NCI-H69 (cell line): ENCODE measurements around the gene BSX.

Source experiments
- DNase-seq: peaks from one replicate; lab custom pipeline; 2025; lab: John Stamatoyannopoulos, UW

BSX gene

GRCh38 chr11:122981388-122982264 lies at the start of gene BSX:
TSS of gene BSX (minus strand) at chr11:122981834. CDS start at chr11:122981671, 163 bp downstream.
- DNase-seq = peak; percentile 80

GRCh38 chr11:123030517-123030916 lies 48.9 kb upstream of the BSX start:
- DNase-seq = no peak

- DNase-seq = peak; percentile 84
These were observed 39.3 kb upstream of the BSX start for GRCh38 chr11:123020968-123021367.

GRCh38 chr11:123018702-123019101 lies 37.1 kb upstream of the BSX start:
- no peak for DNase-seq

- peak; percentile 57 for DNase-seq
These were observed 29.9 kb upstream of the BSX start for GRCh38 chr11:123011510-123011909.

GRCh38 chr11:123006860-123007542 lies 25.4 kb upstream of the BSX start:
- DNase-seq = no peak

- no peak for DNase-seq
These were observed 19.1 kb upstream of the BSX start for GRCh38 chr11:123000721-123001120.

DNA sequence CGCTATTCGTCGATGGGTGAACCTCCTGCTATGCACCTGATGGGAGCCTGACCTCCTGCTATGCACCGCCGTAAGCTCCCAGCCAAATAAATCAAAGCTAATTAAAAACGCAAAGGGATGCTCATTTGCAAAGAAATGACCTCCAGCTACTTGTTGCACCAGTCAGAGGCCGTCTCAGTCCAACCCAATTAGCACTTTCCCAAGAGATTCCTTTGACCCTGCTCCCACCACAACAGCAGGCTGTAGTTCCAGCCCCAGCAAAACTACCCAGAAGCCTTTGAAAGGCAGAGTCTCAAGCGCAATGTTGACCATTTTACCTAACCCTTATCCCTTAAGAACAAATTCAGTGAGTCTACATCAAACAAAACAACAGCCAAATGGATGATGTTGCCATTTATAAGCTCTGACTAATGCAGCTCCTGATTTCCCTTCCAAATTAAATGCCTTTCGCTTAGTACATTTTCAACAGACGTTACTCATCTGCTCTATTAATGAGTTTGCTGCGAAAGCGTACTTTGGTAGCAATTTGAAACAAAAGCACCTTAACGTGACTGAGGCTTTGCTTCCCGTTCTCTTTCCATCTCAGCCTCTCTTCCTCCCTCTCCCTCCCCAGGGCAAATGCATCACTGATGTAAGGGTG lies 17.2 kb upstream of the BSX start:
- peak; percentile 49 for DNase-seq

- DNase-seq = peak; percentile 69
These were observed 13.9 kb upstream of the BSX start for GRCh38 chr11:122995526-122995925.

DNA sequence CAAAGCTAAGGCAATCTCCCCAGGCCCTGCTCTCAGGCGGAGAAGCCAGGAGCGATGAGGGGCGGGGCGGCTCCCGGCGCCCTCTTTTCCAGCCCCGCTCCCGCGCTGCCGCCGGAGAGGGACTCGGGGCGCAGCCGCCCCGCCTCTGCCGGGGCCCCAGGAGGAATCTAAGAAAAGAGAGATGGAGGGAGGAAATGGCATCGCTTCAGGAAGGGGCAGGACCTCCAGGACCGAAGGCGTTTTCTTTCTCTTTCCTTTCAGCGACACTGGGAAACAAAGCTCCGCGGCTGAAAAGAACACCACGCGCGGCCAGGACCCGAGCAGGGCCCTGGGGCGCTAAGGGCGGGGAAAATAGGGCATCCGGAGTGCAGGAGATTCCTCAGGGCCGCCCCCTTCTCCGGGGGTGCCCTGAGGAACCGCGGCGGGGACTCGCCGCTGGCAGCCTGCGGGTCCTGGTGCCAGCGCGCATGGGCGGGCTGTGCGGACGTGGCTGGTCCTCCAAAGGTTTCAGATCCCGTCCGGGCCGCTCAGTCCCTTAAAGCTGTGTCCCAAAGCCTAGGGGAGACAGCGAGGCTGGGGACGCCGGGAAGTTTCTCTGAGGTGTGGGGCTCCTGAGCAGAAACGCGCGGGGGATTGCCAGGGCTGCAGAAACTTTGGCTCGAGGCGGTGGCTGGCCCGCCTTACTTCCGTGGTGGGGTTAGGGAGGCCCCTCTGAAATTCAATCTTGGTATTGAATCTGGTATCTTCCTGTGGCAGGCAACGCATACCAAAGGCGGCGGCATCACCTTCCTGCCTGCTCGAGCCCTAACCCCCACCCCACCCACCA lies 2.8 kb upstream of the BSX start:
- peak; percentile 82 for DNase-seq

DNA sequence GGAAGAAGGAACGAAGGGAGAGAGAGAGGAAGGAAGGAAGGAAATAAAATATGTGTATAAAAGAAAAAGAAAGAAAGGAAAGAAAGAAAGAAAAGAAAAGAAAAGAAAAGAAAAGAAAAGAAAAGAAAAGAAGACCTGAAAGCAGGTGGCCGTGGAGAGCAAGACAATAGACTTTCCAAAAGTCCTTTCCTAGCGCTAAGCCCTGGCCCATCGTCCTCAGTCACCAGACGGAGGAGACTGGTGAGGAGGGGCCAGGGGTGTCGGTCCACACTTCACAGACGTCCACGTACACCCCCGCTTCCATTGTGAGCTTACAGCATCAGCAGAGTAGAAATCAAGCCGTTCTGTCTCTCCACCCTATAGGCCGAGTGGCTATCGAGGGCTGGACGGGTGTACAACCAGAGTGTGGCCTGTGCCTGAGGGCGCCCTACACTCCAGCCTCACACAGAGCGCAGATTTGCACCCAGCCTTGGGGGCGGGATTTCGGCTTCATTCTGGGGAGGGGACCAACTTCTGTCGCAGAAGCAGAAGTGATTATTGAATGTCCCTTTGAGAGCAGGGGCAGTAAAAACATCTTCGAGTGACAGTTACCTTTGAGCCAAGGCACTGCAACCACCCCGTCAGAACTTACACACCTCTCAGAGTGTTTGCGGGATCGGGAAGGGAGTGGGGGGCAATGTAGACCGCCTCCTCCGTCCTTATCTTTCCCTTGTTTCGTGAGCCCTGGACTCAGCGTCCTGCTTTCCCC lies 2.0 kb upstream of the BSX start:
- DNase-seq = peak; percentile 78

- no peak for DNase-seq
These were observed 1.6 kb downstream of the BSX start for GRCh38 chr11:122979815-122980595.

DNA sequence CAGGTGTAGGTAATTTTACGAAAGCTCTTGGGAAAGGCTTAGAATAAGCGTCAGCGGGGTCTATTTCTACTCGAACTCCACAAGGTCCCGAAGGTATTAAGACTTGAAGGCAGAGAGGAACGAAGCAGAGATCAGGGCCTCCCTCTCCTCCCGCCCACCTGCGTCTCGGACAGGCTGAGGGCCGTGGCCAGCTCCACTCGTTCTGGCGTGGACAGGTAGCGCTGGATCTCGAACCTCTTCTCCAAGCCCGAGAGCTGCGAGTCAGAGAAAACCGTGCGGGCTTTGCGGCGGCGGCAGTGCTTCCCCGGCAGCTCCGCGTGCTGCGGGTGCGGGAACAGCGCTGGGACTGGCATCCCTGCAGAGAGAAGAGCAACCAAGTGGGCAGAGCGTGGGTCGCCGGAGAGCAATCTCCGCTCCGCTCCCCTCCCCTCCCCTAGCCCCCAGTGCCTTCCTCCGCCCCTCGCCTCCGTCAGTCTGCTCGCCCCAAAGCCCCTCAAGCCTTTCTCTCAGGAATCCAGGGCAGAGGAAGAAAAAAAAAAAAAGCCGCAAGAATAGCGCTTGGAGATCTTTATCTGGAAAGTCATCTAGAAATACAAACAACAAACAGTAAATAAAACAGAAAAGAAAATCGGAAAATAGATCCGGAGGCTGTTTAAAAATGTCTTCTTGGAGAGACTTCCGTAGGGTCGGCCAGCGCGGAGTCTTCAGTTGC lies 2.4 kb downstream of the BSX start:
- DNase-seq = no peak

- no peak for DNase-seq
These were observed 3.4 kb downstream of the BSX start for GRCh38 chr11:122978299-122978620.

DNA sequence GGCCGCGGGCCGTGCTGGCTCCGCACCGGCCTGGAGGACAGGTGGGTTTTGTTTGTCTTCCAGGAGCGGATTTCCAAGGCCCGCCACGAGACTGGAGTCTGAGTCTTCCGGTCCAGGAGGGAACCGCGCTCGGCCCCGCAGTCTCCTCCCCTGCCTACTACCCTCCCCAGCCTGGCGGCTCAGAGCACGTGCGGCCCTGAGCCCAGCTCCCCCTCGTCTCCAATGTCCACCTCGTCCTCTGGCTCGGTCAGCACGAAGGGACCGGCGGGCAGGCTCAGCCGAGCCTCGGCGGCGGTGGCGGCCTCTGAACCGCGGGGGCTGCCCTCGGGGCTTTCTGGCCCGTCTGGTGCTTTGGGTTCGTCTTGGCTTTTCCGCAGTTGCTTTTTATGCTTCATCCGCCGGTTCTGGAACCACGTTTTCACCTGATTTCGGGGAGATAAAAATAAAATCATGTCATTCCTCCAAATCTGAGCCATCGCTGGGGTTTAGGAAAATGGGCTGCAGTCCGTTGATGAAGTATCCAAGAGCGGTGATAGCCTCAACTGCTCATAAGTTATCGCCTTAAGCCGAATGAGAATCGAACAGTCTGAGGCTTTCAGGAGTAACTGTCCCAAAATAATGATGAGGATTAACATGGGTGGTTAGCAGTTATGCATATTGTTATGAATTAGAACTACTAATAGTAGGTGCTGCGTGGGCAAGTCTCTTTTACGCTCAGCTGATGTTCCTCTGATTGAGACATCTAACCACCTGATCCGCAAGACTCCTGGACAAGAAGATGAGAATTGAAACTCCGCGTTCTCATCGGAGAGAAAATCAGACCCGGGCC lies 4.0 kb downstream of the BSX start:
- no peak for DNase-seq

- DNase-seq = no peak
These were observed 4.7 kb downstream of the BSX start for GRCh38 chr11:122976734-122977469.

- no peak for DNase-seq
These were observed 5.4 kb downstream of the BSX start for GRCh38 chr11:122976061-122976733.

DNA sequence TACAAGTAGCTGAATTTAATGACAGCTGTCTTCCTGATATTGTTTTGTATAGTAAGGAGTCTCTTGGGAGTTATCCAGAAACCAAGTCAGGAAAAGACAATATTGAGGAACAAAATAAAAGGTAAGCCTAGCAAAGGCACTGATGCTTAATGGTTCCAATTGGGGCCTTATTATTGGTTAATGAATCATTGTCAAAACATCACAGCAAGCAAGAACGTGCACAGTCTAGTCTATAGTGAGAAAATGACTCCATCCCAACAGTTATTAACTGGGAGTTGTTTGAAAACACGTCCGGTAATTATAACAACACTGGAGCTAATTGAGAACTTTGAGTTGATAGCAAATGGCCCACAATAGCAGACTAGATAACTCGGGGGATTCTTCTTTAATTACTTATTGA lies 17.7 kb downstream of the BSX start:
- no peak for DNase-seq
